OCI-LY3 (cell line): ENCODE results near the gene ITGA3.

Experiments used
- EZH2phosphoT487 ChIP-seq: fragments of 200-600 bp; shearing (Covaris generic); IDR thresholded peaks from 2 replicates; pipeline ENCODE4 v1.6.1; 2018; ENCODE audit warnings: antibody characterized with exemption, mixed run types, low read depth
- TF ChIP-seq, protein P1 (sequence below): fragments of 200-600, 300-600 bp; sonication (generic); IDR thresholded peaks from 2 replicates; pipeline ENCODE4 v1.5.1; 2014; ENCODE audit warnings: antibody characterized with exemption, low read length, low read depth

DNA sequence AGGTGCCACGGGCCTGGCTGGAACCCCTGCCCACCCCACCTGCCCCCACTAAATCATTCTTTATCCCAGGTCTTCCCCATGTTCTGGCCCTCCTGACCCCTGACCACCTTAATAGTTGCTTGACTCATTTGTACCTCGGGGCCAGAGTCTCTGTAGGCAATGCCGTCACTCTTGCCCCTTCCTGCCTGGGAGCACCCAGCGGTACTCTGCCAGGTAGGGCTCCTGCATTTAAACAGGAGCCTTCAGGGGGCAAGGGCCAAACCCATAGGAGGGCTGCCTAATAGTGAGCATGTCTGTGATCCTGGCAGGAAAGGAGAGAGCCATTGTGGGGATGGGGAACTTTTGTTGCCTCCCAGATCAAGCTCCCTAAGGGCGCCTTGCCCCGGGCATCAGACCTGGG lies 8.8 kb upstream of the ITGA3 start:
- TF ChIP-seq, protein P1, sequence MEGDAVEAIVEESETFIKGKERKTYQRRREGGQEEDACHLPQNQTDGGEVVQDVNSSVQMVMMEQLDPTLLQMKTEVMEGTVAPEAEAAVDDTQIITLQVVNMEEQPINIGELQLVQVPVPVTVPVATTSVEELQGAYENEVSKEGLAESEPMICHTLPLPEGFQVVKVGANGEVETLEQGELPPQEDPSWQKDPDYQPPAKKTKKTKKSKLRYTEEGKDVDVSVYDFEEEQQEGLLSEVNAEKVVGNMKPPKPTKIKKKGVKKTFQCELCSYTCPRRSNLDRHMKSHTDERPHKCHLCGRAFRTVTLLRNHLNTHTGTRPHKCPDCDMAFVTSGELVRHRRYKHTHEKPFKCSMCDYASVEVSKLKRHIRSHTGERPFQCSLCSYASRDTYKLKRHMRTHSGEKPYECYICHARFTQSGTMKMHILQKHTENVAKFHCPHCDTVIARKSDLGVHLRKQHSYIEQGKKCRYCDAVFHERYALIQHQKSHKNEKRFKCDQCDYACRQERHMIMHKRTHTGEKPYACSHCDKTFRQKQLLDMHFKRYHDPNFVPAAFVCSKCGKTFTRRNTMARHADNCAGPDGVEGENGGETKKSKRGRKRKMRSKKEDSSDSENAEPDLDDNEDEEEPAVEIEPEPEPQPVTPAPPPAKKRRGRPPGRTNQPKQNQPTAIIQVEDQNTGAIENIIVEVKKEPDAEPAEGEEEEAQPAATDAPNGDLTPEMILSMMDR = no peak
- TF ChIP-seq EZH2phosphoT487 = no peak
